GM13976 (cell line): ENCODE measurements around the gene LSM10.

ENCODE experiments used
- DNase-seq: peaks from one replicate; pipeline ENCODE4 v3.0.0; 2012; ENCODE audit warnings: low spot score
- CTCF ChIP-seq: IDR thresholded peaks from 2 replicates; pipeline ENCODE4 v1.5.1; 2012; ENCODE audit warnings: borderline replicate concordance, mild to moderate bottlenecking; ENCODE audit not compliant: insufficient read depth; ENCODE audit errors: extremely low read depth, missing control alignments, control extremely low read depth
- in situ Hi-C: fragments of 300-500 bp; cut with MboI; formaldehyde crosslinking; loops from one replicate; pipeline ENCODE4 v1.12.0; 2022; ENCODE audit warnings: low sequenced_read_pairs, mixed read lengths, inconsistent platforms; ENCODE audit not compliant: unreplicated experiment

Gene LSM10

DNA sequence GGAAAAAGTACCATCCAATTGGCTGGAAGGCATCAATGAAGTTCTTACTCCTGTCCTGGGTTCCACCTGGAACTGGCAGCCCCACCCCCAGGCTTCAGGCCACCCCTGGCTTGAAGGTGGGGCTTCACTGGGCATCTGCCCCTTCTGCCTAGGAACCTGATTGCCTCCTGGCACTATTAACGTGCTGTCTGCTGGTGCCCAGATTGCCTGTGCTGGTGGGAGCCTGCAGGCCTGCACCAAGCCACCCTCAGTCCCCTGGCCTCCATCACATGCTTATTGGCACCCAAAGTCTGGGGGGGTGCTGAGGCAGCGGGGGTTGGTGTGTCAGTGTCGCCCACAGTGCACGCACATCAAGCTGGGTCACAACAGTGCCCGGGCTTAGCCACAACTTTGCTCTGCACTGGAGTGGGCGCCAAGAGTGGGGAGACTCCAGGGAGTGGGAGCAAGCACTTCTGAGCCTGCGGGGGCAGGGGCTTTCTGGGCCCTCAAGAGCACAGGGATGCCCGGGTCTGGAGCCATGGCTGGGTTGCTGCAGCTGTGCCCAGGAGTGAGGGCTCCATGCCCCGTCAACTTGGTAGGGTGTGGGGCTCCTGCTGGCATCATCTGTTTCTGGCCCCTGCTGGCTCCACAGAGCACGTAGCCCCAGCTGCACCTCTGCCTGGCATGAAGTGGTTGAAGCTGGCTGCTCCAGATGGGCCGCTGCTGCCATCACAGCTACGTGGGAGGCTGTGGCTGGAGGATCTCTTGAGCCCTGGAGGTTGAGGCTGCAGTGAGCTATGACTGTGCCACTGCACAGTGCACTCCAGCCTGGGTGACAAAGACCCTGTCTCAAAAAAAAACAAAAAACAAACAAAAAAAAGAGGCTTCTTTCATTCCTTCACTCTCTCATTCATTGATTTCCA lies 4.1 kb upstream of the LSM10 start:
- DNase-seq = no peak
- TF ChIP-seq CTCF = no peak
- in situ Hi-C loops = no loop called here

GRCh38 chr1:36400825-36401601 lies 3.3 kb upstream of the LSM10 start:
- peak; percentile 80 for DNase-seq
- no peak for TF ChIP-seq CTCF
- in situ Hi-C loops = no loop called here

GRCh38 chr1:36400514-36400824 lies 2.8 kb upstream of the LSM10 start:
- no peak for DNase-seq
- TF ChIP-seq CTCF = no peak
- in situ Hi-C loops = no loop called here

- TF ChIP-seq CTCF = no peak
- DNase-seq = no peak
- in situ Hi-C loops = no loop called here
These were observed 766 bp upstream of the LSM10 start for GRCh38 chr1:36398370-36398977.

DNA sequence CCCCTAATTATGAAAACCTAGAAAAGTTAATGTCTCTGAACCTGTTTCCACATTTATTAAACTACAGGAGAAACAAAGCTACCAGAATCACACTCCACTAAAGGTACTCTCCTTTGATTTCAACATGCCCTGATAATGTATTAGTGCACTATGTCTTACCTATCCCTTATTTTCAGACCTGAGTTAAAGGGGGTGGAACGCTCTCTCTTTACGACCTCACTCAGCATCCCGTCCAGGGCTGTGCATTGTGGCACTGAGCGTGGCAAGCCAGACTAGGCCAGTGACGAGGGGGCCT lies 678 bp downstream of the LSM10 start:
- DNase-seq = no peak
- TF ChIP-seq CTCF = no peak
- in situ Hi-C loops = no loop called here

DNA sequence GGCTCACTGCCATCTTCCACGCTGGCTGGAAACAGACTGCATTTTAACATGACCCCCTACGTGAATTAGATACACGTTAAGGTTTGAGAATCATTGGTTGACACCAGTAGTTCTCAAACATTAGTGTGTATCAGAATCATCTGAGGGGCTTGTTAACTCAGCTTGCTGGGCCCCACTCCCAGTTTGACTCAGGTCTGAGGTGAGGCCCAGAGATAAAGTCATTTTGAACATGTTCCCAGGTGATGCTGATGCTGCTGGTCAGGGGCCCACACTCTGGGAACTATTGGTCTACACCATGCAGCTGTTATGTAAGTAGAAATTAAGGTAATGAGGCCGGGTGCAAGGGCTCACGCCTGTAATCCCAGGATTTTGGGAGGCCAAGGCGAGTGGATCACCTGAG lies 1.3 kb downstream of the LSM10 start:
- no peak for DNase-seq
- in situ Hi-C loops = no loop called here
- no peak for TF ChIP-seq CTCF
